ENCODE data around the gene RGS16. TPM values are rescaled to one million over a fixed set of nuclear protein-coding genes. Genes with fewer than 3 reads are reported as not detected.
A peak's percentile ranks its signal among the peaks of the same experiment; 100 is the strongest.

Gene RGS16
- total and polyA plus RNA-seq, 9 of the 15 experiments (the other 6 are each of a cell fraction or from before 2014, with no cell fraction given): 0.07 to 0.55 (median 0.36) TPM

- no peak for TF ChIP-seq ZSCAN32 (CRISPR knock-in tag; IDR thresholded peaks at IDR 0.05)
These were observed 17.1 kb downstream of the RGS16 start (continued) for GRCh38 chr1:182587093-182587492.

GRCh38 chr1:182586380-182586779, 17.8 kb downstream of the RGS16 start:
- ChIA-PET CTCF (ENCODE audit: low intra/inter-chr PET ratio) (interaction anchor here (1.2 kb wide), 1 partner anchor 15 kb away, joined by 3 read pairs; no protein-coding TSS in a partner anchor), POLR2A (interaction anchor here (0.5 to 0.9 kb wide), 6 partner anchors 9 to 205 kb away, joined by 3 to 4 read pairs (median 3); no protein-coding TSS in a partner anchor)
- ATAC-seq (peak; percentile 81), FAIRE-seq (peak; percentile 93), DNase-seq (ENCODE audit: extremely low read depth in 1 of 4, low spot score in 3 of 4) (peak; percentile 55 to 88 (median 72))
- peaks cover 0 to 42% of the 10 kb centered on the region in 2 experiments; a peak in 4 of 5 replicates for H3K4me1 ChIP-seq (replicated peaks in 1 of 2; ENCODE audit: control insufficient read depth in 2 of 2, insufficient read depth in 2 of 2, low read length in 2 of 2)
- H3K9ac ChIP-seq (ENCODE audit: insufficient read depth in 1 of 2, low read depth in 2 of 2, low read length in 2 of 2): peak overlapping the region; percentile 1 to 34; a peak in 3 of 4 replicates
- no peaks in the 10 kb centered on the region for H3K9me3 ChIP-seq (replicated peaks; ENCODE audit: control insufficient read depth, insufficient read depth, low read depth, low read length)
- 5% methylated on average over 11 of the region's 11 CpGs for WGBS (ENCODE audit: insufficient coverage, low coverage, missing lambda C conversion rate)
- peak overlapping the region; percentile 90 for H2AFZ ChIP-seq (ENCODE audit: low read depth, low read length)
- intact Hi-C loops (cut with micrococcal nuclease): loop anchor here (10.0 kb wide), 1 partner anchor 282 kb away; no protein-coding TSS in a partner anchor
- no TSS peak for BruUV-seq (replicated peaks)
- no peaks in the 10 kb centered on the region for H4K20me1 ChIP-seq (replicated peaks; ENCODE audit: control insufficient read depth, insufficient read depth, low read length)
- peak overlapping the region; percentile 41 for H3K27ac ChIP-seq (ENCODE audit: extremely low read depth, low read depth, low read length)
- in situ Hi-C loops (cut with MboI): loop anchor here (10.0 kb wide), 1 partner anchor 282 kb away; no protein-coding TSS in a partner anchor
- peak overlapping the region; percentile 84 for H3K4me2 ChIP-seq (ENCODE audit: insufficient read depth, low read length)
- H3K4me3 ChIP-seq: peak overlapping the region; percentile 15
- no peaks in the 10 kb centered on the region for H3K9me1 ChIP-seq (ENCODE audit: control insufficient read depth, insufficient read depth, low read length)
- H3K27me3 ChIP-seq (ENCODE audit: control insufficient read depth in 2 of 2, insufficient read depth in 2 of 2, low read length in 2 of 2): no peaks in the 10 kb centered on the region
- no peaks in the 10 kb centered on the region for H3K79me2 ChIP-seq (ENCODE audit: control insufficient read depth, insufficient read depth, low read length)
- H3K36me3 ChIP-seq (ENCODE audit: control insufficient read depth, insufficient read depth, low read length): peaks cover 7% of the 10 kb centered on the region; the same call in 2 of the 3 replicates
- TF ChIP-seq CTBP1 (IDR thresholded peaks at IDR 0.05; ENCODE audit: borderline replicate concordance): peak; percentile 80; the same call in 1 of the 2 replicates
- TF ChIP-seq MXI1 (IDR thresholded peaks at IDR 0.05; ENCODE audit: low read depth, low read length): no peak
- 0 out of 2 replicates have a peak, but pooled peaks have one; percentile 29 for TF ChIP-seq ZNF134 (CRISPR knock-in tag; conservative IDR thresholded peaks at IDR 0.05)
- TF ChIP-seq MYNN (IDR thresholded peaks at IDR 0.05): 0 out of 2 replicates have a peak, but pooled peaks have one; percentile 12
- TF ChIP-seq MYNN (CRISPR knock-in tag; IDR thresholded peaks at IDR 0.05): no peak
- no peak for TF ChIP-seq BMI1 (IDR thresholded peaks at IDR 0.05; ENCODE audit: low read length)
- no peak for TF ChIP-seq ZNF57 (CRISPR knock-in tag; IDR thresholded peaks at IDR 0.05)
- peak; percentile 92 for TF ChIP-seq C11orf30 (IDR thresholded peaks at IDR 0.05; ENCODE audit: low read depth)
- peak; percentile 91 for TF ChIP-seq SOX6 (IDR thresholded peaks at IDR 0.05)
- no peak for TF ChIP-seq CBX1 (IDR thresholded peaks at IDR 0.05; ENCODE audit: low read depth)
- TF ChIP-seq TBP (optimal IDR thresholded peaks at IDR 0.05; ENCODE audit: low read depth, low read length): peak; percentile 46
- no peak for TF ChIP-seq FUS (optimal IDR thresholded peaks at IDR 0.05; ENCODE audit: low read depth, low read length)
- TF ChIP-seq TCF15 (CRISPR knock-in tag; IDR thresholded peaks at IDR 0.05): no peak
- TF ChIP-seq MYC (IDR thresholded peaks at IDR 0.05; ENCODE audit: low read depth, low read length): peak; percentile 43
- TF ChIP-seq MYC (CRISPR knock-in tag; IDR thresholded peaks at IDR 0.05; ENCODE audit: borderline replicate concordance, low read depth): no peak
- peak; percentile 97 for TF ChIP-seq NFE2 (IDR thresholded peaks at IDR 0.05; ENCODE audit: low read depth)
- no peak for TF ChIP-seq MCM2 (IDR thresholded peaks at IDR 0.05; ENCODE audit: low read depth)
- 0 out of 2 replicates have a peak, but pooled peaks have one; percentile 50 for TF ChIP-seq SMARCC2 (IDR thresholded peaks at IDR 0.05; ENCODE audit: low read depth)
- TF ChIP-seq ZNF175 (CRISPR knock-in tag; IDR thresholded peaks at IDR 0.05; ENCODE audit: low read depth): peak; percentile 19; the same call in 1 of the 2 replicates
- peak; percentile 31; the same call in 1 of the 2 replicates for TF ChIP-seq BACH1 (tag; IDR thresholded peaks at IDR 0.05)
- no peak for TF ChIP-seq POLR2G (IDR thresholded peaks at IDR 0.05; ENCODE audit: low read depth, low read length)
- TF ChIP-seq SMARCA4 (IDR thresholded peaks at IDR 0.05): peak; percentile 41; the same call in 1 of the 2 replicates

Data from K562 (cell line).